NB4 (cell line): ENCODE data around the gene EPB41L3.
A peak's percentile ranks its signal among the peaks of the same experiment; 100 is the strongest.

Experiments used
- DNase-seq: peaks from one replicate; pipeline ENCODE4 v3.0.0; 2010; ENCODE audit warnings: low read depth
- H3K4me3 ChIP-seq: one replicate; pipeline ENCODE4 v1.5.1; 2011; ENCODE audit warnings: mild to moderate bottlenecking, low read depth, low read length, moderate library complexity
- CTCF ChIP-seq: IDR thresholded peaks from one replicate; pipeline ENCODE4 v1.5.1; 2012; ENCODE audit warnings: low read depth, low read length
- MAX ChIP-seq: IDR thresholded peaks from 2 replicates; pipeline ENCODE4 v1.6.1; 2011; ENCODE audit warnings: low read depth, low read length
- MYC ChIP-seq: IDR thresholded peaks from 2 replicates; pipeline ENCODE4 v1.6.1; 2011; ENCODE audit warnings: low read depth, low read length
- POLR2A ChIP-seq: IDR thresholded peaks from 2 replicates; pipeline ENCODE4 v1.6.1; 2011; ENCODE audit warnings: mild to moderate bottlenecking; ENCODE audit not compliant: insufficient read length; ENCODE audit errors: extremely low read depth

Gene EPB41L3

GRCh38 chr18:5376986-5377385 is 166.8 kb downstream of the EPB41L3 start:
- DNase-seq, result no peak
- no peak for TF ChIP-seq CTCF
- TF ChIP-seq MYC, result no peak
- no peak for TF ChIP-seq MAX
- TF ChIP-seq POLR2A, result no peak
- no peak overlapping the region for H3K4me3 ChIP-seq

- no peak for TF ChIP-seq MYC
- TF ChIP-seq CTCF, result no peak
- TF ChIP-seq MAX, result no peak
- TF ChIP-seq POLR2A, result no peak
- H3K4me3 ChIP-seq, result no peak overlapping the region
- peak; percentile 2 for DNase-seq
Measured at GRCh38 chr18:5370332-5370731, 173.5 kb downstream of the EPB41L3 start.

- H3K4me3 ChIP-seq, result no peak overlapping the region
- no peak for DNase-seq
- TF ChIP-seq POLR2A (no peak), CTCF (no peak), MAX (no peak), MYC (no peak)
Measured at GRCh38 chr18:5369513-5369912, 174.3 kb downstream of the EPB41L3 start.

GRCh38 chr18:5365443-5365842 is 178.4 kb downstream of the EPB41L3 start:
- H3K4me3 ChIP-seq, result no peak overlapping the region
- no peak for DNase-seq
- TF ChIP-seq MAX, result no peak
- TF ChIP-seq POLR2A, result no peak
- no peak for TF ChIP-seq CTCF
- no peak for TF ChIP-seq MYC

- no peak for DNase-seq
- no peak overlapping the region for H3K4me3 ChIP-seq
- TF ChIP-seq MYC, result no peak
- no peak for TF ChIP-seq POLR2A
- no peak for TF ChIP-seq CTCF
- TF ChIP-seq MAX, result no peak
Measured at GRCh38 chr18:5350636-5351035, 193.2 kb downstream of the EPB41L3 start.
